ENCODE results near the gene MAB21L3.
"Not testable (repeated sequence)": the region's sequence is repeated elsewhere in the genome, so short reads cannot be mapped to it uniquely, and the experiment has no call there.

MAB21L3 gene

DNA sequence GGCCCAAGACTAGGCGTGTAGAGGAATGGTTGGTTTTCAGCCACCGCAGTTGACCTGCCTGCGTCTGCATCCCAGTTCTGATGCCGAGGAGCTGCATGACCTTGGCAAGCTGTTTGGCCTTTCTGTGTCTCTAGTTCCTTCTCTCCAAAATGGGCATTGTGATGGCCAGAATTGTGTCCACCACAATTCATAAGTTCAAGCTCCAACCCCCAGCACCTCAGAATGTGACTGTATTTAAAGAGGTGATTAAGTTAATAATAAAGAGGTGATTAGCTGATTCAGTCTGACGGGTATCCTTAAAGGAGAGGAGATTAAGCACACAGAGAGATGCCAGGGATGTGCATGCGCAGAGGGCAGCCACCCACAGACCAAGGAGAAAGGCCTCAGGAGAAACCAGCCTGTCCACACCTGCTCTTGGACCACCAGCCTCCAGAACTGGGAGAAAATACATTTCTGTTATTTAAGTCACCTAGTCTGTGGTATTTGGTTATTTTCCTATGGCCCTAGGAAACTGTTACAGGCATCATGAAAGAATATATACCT, 28.5 kb downstream of the MAB21L3 start:
- no peak for DNase-seq

DNA sequence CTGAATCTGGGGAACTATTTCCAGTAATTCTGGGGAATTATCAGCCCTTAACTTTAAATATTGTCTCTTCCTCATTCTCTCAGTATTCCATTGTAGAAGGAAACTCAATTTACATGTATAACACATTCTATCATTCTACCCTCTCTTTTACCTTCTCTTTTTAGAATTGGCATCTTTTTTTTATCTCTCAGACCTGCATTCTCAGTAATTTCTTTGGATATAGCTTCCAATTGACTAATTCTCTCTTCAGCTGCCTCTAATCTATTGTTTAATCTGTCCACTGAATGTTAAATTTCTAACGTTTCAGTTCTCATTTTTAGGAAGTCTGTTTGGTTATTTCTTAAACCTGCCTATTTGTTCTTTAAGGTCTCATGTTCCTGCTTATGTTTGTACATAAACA, 33.0 kb downstream of the MAB21L3 start:
- no peak for DNase-seq

DNA sequence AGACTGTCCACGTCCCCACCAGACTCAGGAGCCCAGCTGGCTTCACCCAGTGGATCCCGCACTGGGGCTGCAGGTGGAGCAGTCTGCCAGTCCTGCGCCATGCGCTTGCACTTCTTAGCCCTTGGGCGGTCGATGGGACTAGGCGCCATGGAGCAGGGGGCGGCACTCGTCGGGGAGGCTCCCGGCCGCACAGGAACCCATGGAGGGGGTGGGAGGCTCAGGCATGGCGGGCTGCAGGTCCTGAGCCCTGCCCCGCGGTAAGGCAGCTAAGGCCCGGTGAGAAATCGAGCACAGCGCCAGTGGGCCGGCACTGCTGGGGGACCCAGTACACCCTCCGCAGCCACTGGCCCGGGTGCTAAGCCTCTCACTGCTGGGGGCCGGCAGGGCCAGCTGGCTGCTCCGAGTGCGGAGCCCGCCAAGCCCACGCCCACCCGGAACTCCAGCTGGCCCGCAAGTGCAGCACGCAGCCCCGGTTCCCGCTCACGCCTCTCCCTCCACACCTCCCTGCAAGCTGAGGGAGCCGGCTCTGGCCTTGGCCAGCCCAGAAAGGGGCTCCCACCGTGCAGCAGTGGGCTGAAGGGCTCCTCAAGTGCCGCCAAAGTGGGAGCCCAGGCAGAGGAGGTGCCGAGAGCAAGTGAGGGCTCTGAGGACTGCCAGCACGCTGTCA, 35.4 kb downstream of the MAB21L3 start:
- not testable (repeated sequence) for DNase-seq

DNA sequence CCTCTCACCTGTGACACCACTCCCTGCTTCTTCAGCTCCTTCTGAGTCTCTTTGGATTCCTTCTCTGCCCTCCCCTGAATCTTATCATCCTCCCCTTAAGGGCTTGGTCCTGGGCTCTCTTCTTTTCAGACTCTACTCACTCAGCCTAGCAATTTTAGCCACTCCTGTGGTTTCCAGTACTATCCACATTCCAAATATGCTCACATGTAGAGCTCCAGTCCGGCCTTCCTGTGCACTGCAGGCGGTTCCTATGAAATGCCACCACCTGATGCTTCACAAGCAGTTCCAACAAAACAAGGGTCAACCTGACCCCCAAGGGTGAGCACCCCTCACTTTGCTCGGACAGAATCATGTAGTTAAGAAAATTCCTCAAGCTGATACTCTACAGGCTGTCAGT, 35.9 kb downstream of the MAB21L3 start:
- no peak for DNase-seq

DNA sequence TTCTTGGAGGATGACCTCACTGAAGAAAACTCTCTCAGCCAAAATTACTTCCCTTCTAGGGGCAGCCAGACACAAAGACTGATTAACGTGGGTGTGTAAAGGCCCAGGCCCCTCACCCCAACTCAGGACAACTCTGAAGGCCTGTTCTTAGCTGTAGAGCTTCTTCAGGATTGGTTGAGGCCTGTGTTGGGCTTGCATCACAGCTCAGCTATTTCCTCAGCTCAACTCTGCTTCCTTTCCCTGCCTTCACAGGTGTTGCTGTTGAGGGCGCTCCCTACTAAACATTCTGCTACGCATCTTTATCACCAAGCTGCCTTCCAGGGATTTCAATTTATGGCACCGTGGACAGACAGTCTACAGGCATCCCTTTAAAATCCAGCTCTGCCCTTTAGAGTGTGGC, 36.8 kb downstream of the MAB21L3 start:
- DNase-seq: no peak

DNA sequence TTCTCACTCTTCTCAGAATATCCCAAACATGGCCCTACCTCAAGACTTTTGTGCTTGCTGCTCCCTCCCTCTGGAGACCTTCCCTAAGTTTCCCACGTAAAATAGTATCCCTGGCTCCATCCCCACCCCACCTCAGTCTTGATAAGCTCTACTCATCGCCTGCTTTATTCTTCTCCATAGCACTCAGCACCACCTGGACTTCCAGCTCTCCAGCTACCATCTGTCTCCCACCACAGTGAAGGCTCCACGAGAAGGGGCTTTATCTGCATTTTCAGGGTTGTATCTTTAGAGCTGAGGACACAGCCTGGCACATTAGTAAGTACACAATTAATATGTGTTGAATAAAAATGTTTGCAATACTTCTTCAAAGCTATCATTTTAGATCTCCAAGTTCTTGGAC, 37.8 kb downstream of the MAB21L3 start:
- DNase-seq: no peak

DNA sequence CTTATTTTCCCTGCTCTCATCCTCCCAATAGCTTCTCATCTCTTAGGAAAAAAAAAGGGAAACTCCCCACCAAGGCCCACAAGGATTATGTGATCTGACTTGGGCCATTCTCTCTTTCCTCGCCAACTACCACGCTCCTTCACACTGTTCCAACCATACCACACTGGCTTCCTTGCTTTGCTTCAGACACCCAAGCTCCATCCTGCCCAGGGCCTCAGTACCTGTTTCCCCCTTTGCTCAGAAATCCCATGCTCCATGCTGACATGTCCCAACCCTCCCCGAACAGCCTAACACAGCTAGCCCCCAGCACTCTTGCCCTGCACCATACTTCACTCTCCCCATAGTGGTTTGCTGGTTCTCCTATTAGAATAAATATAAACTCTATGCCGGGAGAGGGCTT, 39.2 kb downstream of the MAB21L3 start:
- no peak for DNase-seq

DNA sequence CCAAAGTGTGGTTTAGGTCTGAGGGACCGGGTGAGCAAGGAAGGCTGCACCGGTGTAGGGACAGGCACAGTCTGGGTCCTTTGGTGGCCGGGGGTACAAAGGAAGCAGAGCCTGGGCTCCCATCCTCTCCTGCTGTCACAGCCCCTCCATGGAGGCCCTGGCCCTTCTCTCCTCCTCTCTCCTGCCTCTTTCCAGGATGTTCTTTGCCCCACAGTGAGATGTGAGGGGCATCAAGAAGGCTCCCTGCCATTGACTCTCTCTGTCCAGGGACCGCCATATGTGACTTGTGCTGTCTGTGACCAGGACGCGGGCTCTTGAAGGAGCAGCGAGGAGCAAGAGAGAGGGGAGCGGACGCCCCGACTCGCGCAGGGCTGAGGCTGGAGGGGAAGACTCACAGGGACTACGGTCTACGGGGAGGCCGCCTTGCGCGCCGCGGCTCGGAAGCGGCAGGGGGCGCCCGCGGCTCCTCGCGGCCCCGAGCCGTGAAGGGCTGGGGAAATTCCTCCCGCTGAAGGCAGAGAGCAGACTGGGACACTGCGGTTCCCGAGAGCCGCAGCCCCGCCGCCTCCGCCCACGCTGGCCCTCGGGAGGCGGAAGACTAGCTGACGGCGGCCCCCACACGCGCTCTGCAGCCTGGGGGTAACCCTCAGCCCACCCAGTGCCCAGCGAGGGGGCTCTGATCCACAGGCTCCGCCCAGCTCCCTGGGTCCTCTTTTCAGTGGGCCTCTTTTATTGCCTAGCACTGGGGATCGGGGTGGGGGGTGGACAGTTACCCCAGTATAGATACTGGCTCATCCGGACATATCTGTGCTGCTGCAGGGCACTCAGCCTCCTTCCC, 40.8 kb downstream of the MAB21L3 start:
- peak; percentile 62 for DNase-seq

DNA sequence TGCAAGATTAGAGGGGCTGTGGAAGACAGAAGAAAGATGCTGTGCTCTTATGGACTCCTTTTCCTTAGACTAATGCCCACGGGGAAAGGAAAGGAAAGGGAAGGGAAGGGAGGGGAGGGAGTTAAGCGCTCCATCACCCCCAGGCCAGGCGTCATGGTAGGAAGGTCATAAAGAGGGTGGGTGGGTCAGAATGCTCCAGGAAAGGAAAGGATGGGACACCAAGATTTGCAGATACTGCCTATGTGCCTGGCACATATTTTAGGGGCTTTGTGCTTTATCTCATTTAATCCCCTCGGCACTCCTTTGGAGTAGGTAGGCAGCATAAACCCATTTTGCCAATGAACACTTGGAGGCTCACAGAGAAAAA, 41.4 kb downstream of the MAB21L3 start:
- DNase-seq: no peak

DNA sequence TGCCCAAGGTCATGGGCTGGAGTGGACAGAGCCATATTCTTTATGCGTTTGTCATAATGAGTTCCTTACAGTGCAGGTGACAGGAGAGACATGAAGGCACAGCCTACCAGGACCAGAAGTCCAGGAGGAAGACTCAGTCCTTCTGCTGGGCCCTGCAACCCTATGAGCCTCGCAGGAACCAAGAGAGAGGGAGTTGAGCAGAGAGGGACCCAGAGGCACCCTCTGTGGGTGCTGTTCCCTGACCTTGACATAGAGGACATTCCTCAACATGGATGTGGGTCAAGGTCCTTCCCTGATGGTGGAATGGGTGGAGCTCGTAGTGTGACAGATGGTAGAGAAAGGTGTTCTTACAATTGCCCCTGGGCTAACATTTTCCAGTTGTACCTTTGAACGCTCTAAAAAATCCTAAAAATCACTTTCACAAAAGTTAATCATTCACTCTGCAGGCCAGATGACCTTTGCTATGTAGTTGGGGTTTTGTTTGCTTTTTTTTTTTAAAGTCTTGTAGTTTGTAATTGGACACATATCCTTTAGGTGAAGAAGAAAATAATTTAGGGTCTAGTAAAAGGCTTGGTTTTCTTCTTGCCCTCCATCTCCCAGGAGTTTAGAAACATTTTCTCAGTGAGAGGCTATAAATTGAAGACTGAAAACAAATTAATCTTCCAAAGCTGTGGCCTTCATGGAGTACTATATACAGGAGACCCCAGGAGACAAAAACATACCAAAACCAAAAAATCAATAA, 41.9 kb downstream of the MAB21L3 start:
- DNase-seq: no peak

DNA sequence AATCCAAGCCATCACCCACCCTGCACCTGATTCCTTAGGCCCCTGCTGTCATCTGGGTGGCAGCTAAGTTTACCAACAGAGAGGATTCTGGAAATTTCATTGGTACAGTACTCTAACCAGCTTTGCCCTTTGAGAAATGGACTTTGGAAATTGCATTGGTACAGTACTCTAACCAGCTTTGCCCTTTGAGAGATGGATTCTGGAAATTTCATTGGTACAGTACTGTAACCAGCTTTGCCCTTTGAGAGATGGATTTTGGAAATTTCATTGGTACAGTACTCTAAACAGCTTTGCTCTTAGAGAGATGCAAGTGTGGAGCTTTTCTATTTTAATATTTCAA, 42.5 kb downstream of the MAB21L3 start:
- no peak for DNase-seq

DNA sequence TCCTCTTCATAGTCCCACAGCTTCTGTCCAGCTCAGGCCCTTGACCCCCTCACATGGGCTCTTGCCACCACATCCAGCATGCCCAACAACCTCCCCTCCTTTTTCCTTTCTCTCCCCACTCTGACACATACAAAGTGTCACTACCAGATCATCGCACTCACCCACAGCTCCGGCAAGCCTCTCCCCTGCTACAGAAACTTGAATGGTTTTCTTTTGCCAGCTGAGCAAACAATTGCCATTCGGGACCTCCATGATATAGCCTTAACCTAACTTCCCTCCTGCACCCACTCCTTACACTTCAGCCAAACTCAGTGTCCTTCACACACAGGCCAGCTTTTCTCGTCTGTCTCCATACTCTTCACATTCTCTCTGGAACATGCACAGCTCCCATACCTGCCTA, 43.3 kb downstream of the MAB21L3 start:
- DNase-seq: no peak

DNA sequence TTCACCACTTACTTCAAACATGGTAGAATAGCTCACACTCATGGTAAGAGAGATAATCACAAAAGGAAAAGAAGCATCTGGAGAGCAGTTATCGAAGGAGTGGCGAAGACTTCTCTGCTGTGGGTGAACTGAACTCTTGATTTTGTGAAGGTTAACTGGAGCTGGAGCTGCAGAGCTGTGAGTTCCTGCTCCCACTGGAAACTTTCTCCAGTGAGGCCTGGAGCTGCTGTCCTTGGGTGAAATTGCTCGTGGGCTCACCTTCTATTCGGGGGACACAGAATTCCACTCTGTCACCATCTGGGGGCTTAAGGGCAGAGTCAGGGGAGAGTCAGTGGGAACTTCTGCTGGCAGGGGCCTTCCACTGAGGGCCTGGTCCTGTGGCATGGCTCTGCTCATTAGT, 45.9 kb downstream of the MAB21L3 start:
- DNase-seq: no peak

DNA sequence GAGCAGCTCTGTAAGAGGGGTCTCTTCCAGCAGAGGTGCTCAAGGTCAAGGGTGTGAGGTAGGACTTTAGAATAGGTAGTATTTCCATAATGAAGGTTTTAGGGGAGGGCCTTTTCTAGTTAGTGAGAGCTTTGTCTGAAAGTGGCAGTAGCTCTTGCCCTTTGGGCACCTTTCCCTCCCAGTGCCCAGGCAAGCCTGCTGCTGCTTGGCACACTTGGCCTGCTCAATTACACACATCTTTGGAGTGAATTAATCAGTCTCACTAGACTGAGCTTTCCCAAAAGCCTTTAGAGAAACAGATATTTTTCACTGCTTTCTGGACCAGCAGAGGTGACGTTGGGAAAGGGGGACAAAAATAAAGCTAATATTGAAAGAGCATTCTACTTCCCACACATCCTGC, 48.0 kb downstream of the MAB21L3 start:
- no peak for DNase-seq

DNA sequence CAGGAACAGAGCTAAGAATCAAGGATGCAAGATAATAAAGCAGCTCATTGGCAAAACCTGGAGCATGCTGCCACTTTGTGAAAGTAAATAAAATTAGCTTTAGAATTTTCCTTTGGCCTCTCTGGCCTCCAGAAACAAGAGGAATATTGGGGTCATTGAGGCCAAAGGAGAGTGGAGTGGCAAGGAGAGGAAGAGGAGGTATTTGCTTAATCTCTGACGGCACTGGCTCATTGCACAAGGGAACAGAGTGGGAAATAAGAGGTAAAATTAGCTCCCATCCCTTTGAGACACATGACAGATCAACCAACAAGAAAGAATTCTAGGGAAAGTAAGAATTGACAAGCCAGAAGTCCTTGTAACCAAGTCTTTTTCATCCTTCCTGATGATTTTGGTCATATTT, 48.4 kb downstream of the MAB21L3 start:
- DNase-seq: no peak

DNA sequence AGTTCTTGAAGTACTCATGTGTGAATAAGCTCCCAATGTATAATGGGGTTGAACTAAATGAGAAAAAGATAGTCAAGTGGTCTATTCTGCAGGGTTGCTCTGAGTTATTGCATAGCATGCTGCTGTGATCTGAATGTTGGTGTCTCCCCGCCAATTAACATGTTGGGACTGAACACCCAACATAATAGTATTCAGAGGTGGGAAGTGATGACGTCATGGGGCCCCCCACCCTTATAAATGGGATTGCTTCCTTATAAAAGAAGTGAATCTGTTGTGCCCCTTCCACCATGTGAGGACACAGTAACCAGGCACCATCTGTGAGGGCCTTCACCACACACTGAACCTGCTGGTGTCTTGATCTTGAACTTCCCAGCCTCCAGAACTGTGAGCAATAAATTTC, 50.2 kb downstream of the MAB21L3 start:
- DNase-seq: no peak

DNA sequence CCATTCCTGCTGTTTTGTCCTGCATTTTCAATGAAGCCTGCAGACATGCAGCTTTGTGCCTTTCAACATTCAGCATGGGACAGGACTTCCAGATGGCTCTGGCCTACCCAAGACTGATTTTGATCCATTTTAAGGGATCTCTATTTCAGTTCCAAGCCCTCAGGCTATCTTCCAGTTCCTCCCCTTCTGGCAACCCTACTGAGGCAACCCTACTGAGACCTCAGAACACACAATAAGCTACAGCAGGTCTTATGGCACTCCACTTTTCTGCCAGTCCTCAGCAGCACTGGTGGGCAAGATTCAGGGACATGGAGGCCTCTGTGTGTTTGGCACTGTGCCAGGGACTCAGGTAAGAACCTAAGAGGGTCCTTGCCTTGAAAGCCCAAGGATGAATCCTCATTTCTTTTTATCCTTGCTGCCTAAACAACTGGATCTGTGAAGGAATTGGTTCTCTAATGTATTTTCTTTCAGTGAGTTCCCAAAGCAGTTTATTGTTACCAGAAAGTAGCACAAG, 50.7 kb downstream of the MAB21L3 start:
- no peak for DNase-seq

DNA sequence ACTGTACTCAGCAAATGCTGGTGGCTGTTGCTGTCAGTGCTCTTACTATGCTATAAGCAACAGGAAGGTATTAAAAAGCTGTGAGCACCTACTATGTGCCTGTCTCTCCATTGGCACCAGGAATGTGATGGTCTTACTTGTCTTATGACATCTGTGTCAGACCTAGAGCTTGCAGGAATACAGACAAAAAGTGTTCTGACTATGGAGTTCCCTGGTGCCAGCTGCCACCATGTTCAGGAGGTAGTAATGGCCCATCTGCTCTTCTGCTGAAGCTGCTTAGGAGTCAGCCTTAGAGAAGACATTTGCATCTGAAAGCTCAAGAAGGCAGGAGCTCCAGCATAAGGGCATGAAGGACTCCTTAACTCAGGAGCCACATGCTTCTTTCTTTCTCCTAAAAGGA, 52.3 kb downstream of the MAB21L3 start:
- DNase-seq: no peak

DNA sequence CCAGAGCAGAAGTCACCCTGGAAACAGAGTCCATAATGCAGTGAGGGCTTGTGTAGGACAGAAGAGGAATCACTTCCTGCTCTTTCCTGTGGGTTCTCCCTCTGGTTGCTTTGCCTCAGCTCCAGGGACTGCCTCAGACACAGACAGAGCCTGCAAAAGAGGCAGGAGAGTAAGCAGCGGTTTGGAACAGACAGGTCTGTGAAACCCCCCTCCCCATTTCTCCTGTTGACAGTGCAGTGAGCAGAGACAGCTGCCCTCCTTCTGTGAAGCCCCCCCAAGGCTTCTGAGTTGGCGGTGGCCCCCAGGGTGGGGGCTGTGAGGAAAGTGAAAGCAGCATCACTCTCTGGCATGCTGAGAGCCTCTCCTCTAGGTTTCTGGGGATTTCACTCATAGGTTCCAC, 53.0 kb downstream of the MAB21L3 start:
- DNase-seq: no peak

DNA sequence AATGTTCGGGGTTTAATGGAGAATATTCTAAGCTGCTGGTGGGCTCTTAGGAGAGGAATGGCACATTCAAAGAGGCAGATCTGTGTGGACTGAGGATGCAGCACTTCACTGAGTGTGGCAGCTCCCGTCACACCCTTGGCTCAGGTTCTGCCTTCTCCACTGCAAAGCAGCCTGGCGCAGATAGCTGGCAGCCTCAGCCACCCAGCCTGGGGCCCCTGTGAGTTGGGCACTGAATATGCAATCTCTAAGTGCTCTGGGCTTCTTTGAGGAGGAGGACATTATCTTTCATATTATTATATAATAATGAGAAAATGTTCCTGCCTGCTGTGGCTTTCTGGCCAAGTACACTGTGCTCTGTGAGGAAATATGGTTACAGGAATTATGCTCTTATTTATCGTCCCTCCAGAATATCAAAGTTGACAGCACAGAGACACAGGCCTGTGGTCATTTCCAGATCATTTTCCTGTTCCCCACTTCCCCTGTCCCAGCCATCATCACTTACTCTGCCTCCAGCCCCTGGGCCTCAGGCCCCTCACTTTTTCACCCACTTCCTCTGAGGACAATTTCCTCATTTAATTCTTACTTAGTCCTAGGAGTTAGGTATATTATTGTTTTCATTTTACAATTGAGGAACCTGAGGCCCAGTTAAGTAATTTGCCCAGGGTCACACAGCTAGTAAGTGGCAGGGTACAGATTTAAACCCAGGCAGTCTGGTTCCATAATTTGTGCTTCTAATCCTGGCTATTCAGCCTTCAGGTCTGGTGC, 53.6 kb downstream of the MAB21L3 start:
- no peak for DNase-seq

DNA sequence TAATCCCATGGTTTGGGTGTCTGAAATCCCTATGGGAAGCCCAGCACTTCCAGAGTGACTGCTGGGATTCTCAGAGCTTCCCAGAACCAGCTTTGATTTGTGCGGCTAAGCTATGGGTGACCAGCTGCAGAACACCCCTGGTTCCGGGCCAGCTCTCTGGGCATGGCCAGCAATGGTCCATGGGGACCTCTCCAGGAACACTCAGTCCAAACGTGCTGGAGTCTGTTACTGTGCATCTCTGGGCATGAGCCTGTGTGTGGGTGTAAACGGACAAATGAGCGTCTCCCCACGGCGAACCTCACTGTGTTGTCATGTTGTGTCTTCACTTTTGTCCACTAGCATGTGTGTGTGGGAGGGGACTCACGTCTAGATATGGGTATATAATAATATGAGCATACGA, 54.4 kb downstream of the MAB21L3 start:
- DNase-seq: no peak

DNA sequence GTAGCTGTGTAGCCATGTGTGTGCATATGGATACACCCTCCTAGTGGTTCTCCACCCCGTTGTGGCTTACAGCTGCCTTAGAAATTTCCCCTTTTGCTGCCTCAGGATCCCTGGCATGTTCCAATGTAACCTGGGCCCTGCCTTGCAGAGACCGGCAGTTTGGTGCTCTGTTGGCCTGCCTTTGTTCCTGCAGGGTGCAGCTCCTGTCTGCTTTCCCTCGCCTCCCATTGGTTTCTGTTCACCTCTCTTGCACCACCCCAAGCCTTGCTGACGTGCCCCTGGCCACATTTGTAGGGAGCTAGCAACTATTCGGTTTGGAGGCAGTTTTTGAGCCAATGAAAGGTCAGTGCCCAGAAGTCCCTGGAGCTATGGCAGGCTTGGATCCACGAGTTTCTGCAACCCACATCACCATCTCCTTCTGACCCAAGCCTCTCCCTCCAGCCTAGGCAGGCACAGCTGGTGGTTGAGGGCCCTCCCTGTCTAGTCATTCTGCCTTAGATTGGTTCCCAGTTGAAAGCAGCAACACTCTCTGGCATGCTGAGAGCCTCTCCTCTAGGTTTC, 54.9 kb downstream of the MAB21L3 start:
- no peak for DNase-seq

Data from effector CD4-positive, alpha-beta T cell (primary cell).